Stimulated activated CD8-positive, alpha-beta memory T cell treated with anti-CD3 and anti-CD28 coated beads, Interleukin-12 subunit alpha, Interleukin-12 subunit beta, amount 100 ng/mL, for 1 hour (primary cell): ENCODE results near the gene OR7A5.
"Not testable (repeated sequence)": the region's sequence is repeated elsewhere in the genome, so short reads cannot be mapped to it uniquely, and the experiment has no call there.

Experiments used
- DNase-seq: peaks from one replicate; pipeline ENCODE4 v3.0.0-alpha.2; 2020; ENCODE audit warnings: low read depth

Gene OR7A5

GRCh38 chr19:14784730-14785101 lies 50.3 kb downstream of the OR7A5 start:
- not testable (repeated sequence) for DNase-seq

GRCh38 chr19:14783410-14783998 lies 51.5 kb downstream of the OR7A5 start:
- not testable (repeated sequence) for DNase-seq

GRCh38 chr19:14782626-14783409 lies 52.2 kb downstream of the OR7A5 start:
- no peak for DNase-seq

GRCh38 chr19:14781713-14782536 lies 53.1 kb downstream of the OR7A5 start:
- not testable (repeated sequence) for DNase-seq

- DNase-seq: not testable (repeated sequence)
These were observed 54.3 kb downstream of the OR7A5 start for GRCh38 chr19:14780622-14781225.

- DNase-seq: no peak
These were observed 55.8 kb downstream of the OR7A5 start for GRCh38 chr19:14779151-14779550.

- DNase-seq: not testable (repeated sequence)
These were observed 56.7 kb downstream of the OR7A5 start, which contains the start of gene ADGRE2 for GRCh38 chr19:14778110-14778845. TSS of gene ADGRE2 (minus strand) at chr19:14778560. CDS start at chr19:14776756, 1,804 bp downstream.

- not testable (repeated sequence) for DNase-seq
These were observed 57.3 kb downstream of the OR7A5 start for GRCh38 chr19:14777645-14778044.
